Suppressor macrophage treated with lipopolysaccharide for 4 hours (primary cell): Measurements from ENCODE around the gene HDAC7.

Experiments used
- DNase-seq: peaks from one replicate; pipeline ENCODE4 v3.0.0-alpha.2; 2020

HDAC7 gene

DNA sequence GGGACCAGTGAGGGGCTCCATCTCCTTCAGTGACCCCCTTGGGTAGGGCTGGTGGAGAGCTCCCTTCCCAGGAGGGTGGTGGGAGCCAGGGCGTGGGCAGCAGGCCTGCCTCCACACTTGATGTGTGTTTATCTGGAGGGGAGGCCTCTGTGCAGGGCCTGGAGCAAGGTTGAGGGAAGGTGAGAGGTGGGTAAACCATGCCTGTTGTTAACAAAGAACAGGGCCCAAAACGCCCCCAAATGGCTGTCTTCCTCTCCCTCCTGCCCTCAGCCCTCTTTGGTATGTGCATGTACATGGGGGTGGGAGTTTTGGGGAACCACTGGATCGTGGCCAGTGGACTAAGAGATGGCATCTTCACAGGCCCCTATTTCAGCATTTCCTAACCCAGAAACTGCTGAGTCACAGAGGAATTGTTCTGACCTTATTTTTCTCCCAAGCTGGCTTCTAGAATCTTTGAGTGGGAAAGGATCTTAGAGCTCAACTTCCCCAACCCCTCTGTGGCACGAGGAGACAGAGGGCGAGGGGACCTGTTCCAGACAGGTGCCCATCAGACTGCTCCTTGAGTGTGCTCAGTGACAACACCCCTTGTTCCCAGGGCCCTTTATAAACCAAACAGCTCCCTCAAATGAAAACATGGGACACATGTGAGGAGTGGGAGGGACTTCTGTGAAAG is 43.1 kb downstream of the HDAC7 start:
- DNase-seq: peak; percentile 51

DNA sequence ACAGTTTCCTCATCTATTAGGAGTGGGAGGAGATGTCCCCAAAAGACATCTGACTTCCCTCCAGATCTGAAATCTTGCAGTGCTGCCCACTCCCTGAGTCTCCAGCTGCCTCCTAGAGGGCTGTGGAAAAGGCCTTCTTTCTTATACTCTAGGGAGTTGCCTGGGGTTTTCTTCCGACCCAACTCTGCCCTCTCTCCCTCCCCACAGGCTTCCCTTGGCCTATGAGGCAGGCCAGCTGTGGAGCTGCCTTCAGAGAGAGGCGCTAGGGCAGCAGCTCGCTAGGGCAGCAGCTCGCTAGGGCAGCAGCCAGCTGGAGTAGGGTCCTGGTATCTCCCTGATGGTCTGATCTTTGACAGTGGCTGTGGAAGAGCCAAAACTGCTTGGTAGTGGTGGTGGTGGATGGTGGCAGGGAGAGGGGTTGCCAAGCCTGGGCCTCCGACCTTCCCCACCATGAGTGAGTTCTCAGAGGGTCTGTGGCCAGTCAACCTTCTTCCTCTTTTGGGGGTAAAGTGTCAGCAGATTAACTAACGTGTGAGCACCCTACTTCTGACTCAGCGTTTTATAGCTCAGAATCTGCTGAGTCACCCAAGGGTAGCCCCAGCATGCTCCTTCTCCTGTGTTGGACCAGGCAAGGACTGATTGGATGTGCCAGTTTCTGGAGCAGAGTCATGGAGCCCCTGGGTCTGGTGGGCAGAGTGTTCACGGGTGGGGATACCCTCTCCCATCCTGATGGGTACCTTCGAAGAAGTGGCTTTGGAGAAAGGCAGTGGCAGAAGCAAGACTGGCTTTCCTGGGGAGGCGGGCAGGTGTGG is 44.4 kb downstream of the HDAC7 start:
- DNase-seq: peak; percentile 63

DNA sequence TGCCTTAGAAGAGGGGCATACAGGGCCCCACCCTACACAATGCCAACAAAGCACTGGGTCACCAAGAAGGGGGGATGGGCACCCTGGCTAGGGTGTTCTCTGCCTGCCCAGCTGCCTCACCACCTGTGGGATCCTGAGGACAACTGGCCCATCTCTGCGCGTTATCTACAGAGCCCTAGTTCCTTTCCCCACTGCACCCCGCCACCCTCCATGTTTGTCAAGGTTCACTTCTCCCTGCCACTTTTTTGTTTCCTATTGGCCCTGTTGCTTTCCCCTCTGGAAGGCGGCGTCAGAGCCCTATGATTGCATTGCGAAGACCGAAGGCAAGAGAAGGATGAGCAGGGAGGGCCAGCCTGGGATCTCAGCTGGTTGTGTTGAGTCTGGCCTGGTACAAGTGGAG is 45.0 kb downstream of the HDAC7 start:
- no peak for DNase-seq

DNA sequence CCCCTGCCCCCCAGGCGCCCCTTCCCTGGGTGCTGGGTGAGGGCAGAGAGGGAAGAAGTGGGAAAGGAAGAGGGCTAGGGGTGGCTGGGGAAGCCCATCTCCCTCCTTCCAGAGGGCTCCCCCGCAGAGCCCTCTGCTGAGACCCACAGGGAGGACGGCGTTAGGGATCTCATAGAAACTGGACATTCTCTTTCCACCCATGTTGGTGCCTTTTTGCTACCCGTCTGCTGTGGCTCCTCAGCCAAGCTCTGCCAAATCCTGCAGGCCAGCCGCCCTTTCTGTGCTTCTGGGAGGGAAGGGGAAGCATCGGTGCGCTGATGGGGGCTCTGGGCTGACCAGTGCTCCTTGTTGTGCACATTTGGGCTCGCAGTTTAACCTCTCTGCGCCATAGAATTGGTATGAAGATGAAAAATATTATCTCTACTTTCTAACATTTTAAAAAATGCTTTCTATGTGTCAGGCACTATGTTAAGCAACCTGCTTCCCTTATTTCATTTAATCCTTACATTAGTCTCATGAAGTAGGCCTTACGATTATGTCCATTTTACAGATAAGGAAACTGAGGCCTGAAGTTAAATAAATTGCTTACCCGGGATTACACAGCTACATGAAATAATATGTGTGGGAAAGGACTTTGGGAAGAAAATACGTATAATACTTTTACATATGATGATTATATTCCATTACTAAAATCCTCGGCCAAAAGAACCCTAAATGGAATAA is 45.7 kb downstream of the HDAC7 start:
- DNase-seq: peak; percentile 7

DNA sequence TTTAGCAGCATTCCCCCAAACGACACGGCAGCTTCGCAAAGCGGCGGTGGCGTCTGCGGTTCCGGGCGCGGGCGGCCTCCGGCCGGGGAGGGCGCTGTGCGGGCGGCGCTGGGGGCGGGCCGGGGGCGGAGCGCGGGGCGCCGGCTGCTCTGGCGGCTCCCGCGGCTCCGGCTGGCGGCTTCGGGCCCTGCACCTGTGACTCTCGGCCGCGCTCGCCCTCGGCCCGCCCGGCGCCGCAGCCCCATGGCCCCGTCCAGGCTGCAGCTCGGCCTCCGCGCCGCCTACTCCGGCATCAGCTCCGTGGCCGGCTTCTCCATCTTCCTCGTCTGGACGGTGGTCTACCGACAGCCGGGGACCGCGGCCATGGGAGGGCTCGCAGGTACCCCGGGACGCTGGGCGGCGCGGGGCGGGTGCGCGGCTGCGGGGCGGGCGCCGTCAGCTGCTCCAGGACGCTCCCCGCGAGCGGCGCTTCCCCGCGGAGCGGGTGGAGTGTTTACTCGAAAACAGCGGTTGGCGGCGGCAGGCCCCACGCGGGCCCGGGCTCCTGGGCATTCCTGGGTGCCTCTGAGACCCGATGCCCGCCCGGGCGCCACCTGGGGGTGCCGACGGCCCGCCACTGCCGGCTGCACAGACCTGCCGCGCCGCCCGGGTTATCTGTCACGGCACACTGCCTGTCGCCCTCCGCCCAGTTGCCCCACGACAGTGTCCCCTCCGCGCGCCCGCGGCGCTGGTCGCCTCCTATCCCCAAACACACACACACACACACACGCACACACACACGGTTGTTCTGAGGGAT is 46.4 kb downstream of the HDAC7 start, which contains the start of gene SLC48A1:
TSS of gene SLC48A1 (plus strand) at position 177 of the 796 bp plus-strand sequence. CDS start at position 244, 67 bp downstream.
- DNase-seq: peak; percentile 72

DNA sequence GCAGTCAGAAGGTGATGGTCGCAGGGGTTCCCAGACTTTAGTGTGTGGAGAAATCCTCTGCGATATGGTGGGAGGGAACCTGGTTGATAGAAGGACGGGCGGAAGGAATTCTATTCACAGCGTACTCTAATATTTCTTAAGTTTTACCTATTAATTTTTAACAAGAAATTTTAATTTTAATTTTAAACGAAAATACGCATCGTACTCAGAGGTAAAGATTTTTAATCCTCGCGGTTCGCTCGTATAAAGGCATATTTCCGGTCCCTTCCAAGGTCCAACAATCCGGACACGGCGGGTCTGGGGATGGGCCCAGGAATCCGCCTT is 47.0 kb downstream of the HDAC7 start:
- DNase-seq: no peak

DNA sequence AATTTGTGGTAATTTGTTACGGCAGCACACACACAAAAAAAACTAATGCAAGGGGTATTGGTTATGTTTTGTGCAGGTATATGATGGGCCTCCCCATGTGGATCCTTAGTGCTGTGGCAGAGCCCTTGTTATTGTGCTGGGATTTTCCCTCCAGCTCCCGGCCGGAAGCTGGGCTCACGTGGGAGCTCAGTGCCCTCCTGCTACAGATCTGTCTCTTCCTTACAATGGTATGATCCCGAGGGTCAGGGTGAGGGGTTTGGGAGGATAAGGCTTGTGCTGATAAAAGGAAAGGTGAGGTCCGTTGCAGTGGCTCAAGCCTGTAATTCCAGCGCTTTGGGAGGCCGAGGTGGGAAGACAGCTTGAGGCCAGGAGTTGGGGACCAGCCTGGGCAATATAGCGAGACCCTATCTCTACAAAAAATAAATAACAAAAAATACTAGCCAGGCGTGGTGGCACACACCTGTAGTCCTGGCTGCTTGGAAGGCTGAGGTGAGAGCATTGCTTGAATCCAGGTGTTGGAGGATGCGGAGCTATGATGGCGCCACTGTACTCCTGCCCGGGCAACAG is 47.5 kb downstream of the HDAC7 start:
- DNase-seq: no peak

DNA sequence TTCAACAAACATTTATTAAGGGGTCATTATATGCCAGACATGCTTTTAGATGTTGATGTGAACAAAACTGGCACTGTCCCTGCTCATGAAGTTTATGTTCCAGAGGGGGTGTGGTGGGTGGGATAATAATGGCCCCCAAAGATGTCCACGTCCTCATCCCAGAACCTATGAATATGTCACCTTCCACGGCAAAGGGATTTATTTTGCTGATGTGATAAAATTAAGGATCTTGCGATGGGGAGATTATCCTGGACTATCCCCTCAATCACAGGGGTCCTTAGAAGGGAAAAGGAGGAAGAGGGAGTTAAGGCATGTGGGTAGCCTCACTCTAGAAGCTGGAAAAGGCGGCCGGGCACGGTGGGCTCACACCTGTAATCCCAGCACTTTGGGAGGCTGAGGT is 48.4 kb downstream of the HDAC7 start:
- no peak for DNase-seq

DNA sequence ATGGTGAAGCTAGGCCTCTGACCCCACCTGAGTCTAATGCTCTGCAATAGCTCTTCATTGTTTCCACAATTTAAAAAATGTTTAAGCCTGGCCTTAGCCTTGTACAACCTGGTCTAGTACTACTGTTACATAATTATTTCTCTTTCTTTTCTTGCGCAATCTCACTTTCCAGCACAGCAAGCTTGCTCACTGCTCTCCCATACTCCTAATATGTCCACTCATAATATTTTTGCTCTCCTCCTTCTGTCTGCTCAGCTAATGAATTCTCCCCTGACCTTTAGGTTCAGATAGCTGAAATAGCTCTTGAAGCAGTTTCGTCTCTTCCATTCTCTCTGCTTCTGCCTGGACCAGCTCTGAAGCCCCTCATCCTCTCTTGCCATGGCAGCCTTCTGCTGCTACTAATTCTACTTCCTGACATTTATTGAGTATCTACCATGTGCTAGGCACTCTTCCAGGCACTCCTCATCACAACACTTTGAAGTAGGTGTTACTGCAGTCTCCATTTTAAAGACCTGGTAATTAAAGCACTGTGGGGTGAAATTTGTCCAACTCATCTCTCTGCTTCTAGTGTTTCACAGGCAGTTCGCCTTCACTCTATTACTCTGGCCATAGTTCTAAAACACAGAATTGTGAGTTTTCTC is 49.5 kb downstream of the HDAC7 start:
- peak; percentile 73 for DNase-seq

DNA sequence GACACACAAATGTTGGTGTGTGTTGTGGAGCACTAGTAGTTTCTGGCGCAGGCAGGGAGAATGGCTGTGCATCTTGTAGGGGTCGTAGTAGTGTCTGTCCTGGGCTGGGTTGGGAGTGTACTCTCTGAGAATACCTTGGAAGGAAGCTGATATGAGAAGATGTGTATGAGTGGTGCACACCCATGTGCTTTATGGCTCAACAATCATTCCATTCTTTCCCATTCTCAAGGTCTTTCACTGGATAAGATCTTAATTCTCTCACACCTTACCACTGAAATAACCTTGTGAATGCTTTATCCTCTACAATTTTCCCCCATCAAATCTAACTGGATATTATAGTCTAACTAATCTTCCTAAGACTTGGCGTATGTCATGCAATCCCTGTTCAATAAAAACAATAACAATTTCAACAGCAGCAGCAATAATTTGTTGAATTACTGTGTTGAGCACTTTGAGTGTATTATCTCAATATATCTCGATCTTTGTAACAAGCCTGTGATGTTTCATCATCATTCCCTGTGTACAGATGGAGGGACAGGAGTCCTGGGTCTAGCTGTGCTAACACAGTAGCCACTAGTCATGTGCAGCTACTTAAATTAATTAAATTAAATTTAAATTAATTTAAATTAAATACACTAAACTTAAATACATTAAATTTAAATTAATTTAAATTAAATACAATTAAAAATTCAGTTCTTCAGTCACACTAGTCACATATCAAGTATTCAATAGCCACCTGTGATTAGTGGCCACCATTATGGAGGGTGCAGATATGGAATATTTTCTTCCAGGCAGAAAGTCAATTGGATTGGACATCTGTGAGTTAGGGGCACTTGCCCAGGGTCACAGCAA is 50.2 kb downstream of the HDAC7 start:
- no peak for DNase-seq

DNA sequence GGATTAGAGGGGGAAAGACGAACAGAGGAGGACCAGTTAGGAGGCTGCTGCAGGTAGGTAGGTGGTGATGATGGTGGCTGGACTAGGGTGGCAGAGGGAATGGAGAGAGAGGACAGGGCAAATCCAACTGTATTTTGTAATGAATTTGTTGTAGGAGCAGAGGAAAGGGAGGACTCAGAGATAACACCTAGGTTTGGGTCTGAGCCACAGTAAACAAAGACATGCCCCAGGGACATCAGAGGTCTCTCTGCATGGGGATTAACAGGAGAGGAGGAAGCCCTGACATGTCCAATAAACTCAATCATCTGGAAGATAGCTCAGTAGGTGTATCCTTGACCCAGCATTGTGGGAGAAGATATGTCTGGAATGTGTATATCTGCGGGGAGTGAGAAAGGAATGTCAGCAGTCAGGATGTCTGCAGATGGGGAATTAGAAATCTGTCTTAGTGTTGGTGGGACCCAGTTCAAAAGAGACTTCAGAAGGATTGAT is 51.3 kb downstream of the HDAC7 start:
- DNase-seq: no peak

DNA sequence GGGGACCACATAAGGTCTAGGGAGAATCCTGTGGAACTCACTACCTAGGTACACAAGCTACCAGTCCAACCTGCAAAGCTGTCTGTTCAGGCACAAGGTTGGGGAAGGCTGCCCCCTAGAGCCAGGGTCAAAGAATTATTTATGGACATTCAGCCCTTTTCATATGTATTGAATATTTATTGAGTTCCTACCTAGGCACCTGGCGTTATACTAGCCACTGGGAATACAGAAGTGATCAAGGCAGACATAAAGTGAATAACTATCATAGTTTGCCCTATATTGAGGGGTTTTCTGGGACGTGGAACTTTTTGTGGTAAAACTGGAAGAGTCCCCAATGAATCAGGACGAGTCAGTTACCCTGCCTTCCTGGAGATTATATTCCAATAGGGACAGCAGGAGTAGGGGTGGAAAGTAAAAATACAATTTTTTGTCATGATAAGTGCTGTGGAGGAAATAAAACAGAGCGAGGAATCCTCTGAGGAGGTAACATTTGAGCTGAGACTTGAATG is 52.4 kb downstream of the HDAC7 start:
- peak; percentile 59 for DNase-seq

DNA sequence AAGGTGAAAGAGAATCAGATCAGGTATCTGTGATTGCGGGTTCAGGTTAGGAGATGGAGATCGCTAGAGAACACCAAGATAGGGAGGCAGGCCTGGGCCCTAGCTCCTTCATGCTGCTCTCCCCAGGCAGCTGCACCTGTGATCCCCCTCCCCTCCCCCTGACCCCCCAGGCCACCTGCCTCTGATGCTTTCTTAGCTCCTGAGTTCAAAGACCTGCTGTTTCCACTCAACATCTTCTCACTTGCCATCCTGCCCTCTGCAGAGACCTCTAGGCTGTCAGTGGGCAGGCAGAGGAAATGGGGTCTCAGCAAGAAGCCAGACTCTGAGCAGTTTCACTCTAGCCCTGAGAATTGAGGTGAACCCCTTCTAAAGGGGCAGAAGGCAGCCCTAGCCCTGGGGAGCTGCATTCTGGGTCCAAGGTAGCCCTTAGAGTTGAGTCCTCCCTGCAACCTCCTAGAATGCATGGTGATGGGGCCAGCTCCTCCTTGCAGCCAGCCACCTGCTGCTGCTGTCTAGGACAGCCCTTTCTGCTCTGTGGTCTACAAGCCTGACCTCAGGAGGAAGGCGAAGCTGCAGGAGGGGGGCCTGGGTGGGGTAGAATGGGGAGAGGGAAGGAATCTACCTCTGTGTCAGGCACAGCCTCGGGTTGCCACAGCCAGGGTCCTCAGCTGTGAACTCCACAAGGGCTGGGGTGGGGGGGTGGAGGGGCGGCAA is 53.0 kb downstream of the HDAC7 start:
- DNase-seq: no peak

DNA sequence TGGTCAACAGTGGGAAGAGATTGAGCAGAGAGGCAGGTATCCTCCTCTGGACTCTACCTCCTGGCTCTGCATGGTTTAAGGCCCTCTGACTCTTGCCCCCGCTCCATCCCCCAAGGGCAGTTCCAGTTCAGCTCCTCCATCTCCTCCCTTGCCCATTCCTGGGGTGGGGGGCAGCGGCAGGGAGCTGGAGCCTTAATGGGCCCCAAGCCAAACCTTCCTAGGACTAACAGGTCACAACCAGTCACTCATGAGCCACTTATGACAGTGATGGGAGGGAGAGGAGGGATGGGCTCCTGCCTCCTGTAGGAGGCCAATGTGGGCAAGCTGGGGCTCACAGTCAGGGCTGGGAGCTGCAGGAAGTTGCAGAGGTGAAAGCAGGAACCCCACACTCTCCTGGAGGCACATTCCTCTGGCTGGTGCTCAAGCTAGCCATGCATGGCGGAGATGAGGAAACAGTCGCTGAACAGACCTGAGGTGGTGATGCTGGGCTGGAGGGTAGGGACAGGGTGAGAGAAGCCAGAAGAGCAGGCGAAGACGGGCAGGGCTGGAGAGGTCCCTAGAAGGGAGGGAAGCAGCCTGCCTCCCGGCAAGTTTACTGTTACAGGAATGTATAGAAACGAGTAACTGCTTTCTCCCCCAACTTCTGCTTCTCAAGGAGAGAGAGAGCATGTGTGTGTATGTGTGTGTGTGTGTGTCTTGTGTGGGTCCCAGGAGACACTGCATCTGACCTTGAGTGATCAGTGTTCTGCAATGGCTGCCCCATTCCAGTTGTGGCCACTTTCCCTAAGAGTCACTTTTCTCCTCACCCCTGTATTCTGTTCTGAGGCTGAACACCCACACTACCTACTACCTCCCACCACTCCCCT is 56.0 kb downstream of the HDAC7 start:
- DNase-seq: peak; percentile 35

DNA sequence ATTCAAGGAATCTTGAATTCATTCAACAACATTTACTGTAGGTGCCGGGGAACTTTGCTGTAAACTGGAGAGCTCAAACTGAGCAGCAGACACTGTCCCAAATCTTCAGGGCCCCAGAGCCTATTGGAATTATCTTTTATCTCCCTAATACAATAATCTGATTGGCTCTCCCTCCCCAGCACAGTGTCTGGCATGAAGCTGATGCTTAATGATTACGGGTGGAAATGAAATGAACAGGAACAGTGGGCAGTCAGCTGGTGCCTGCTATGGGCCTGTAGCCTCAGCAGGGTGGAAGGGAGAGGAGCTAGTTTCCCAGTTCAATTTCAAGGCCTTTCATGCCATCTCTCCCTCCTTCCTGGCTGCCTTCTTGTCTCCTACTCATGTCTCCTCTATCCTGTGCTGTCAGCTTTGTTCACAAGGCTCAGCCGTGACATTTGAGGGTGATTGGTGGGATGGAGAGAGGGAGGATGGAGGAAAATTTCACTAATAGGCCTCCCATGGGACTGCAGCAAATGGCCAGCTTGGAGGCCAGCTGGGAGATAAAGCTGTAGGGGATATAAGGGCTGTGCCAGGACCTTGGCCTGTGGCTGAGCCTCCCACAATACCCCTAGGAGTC is 56.7 kb downstream of the HDAC7 start:
- DNase-seq: no peak

DNA sequence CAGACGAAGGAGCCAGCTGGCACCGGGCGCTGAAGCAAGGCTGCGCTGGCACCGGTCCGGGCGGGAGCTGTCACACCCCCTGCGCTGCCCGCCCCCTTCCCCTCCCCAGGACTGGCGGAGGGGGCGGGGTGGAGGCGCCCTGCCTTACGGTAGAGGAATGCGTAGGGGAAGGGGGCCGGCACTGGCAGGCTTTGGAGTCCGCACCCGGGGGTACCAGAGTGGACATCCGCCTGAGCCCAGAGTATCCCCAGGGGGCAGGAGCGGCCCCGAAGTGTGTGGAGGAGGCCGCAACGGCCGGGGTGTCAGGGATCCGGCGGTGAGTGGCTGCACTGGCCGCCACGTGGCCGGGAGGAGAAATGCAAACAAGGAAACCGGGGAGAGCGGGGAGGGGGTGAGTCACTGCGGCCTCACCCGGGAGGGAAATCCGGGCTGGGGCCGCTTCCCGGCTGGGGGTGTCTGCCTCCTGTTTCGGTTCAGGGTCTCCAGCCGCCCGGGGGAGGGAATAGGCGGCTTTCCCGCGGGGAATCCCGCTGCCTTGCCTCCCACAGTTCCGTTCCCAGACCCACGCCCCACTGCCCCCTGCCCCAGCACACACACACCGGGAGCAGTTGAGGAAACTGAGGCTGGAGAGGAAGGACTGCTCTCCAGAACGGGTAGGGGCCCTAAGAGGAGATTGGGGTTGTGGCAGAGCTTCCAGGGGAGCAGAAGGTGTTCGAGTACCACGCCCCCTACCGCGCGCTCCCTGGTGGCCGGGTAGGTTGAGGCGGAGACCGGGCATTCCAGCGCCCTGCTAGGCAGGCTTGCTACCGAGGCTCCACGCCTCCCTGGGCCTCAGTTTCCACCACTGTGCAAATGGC is 60.6 kb downstream of the HDAC7 start, which contains the start of gene RAPGEF3:
TSS of gene RAPGEF3 (minus strand) at position 47 of the 857 bp plus-strand sequence. CDS start 324 bp downstream, outside the sequence.
- DNase-seq: peak; percentile 89

DNA sequence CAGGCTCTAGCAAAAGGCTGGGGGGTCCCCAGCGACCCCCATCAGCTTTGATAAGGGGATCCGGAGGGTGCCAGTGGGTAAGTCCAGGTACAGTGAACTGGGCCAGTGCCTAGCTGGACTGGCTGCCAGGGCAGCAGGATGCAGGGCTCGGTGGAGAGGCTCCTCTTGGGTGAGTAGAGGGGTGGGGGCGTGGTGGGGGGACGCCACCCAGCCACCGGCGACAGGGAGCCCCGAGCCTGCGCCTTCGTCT is 61.2 kb downstream of the HDAC7 start:
- no peak for DNase-seq
